Measurements from ENCODE around the gene CDK2.

DNA sequence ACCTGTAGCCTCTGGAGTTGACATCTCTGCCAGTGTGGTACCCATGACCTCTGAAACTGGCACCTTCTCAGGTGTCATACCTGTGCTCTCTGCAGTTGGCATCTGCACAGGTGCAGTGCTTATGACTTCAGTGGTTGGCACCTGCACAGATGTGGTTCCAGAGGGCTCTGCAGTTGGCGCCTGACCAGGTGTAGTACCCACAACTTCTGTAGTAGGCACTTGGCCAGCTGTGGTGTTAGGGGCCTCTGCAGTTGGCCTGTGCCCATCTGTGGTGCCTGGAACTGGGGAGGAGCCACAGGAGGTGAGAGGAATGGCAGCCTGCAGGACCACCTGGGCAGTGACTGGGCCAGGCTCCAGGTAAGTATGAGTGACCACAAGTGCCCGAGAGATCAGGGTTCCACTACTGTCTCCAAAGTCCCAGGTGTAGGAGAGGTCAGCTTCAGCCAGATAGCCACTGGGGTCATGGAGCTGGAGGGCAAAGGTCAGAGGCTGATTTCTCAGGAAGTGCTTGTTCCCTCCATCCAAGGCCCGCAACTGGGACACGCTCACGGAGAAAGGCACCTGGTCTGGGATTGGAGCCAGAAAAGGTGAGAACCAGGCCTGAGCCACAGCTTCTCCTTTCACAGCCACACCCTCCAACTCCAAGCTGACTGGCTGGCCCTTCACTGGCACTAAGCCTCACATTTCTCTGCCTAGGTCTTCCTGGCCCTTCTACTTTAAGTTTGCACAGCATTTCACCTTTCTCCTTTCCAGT is 9.3 kb upstream of the CDK2 start:
- TF ChIP-seq BHLHE40 (IDR thresholded peaks at IDR 0.05; ENCODE audit: borderline replicate concordance) (no peak), SUZ12 (IDR thresholded peaks at IDR 0.05) (no peak), L3MBTL2 (conservative IDR thresholded peaks at IDR 0.05) (no peak), FOXM1 (IDR thresholded peaks at IDR 0.05; ENCODE audit: borderline replicate concordance) (no peak)
